22Rv1 (cell line): ENCODE results near the gene PTPRG.

Experiments
- H3K27ac ChIP-seq: fragments of 450-650 bp; 2 replicates; pipeline ENCODE4 v1.5.1; 2017
- CTCF ChIP-seq: fragments of 450-650 bp; IDR thresholded peaks from 2 replicates; pipeline ENCODE4 v1.5.1; 2017; ENCODE audit warnings: mild to moderate bottlenecking
- ZFX ChIP-seq: fragments of 450-650 bp; IDR thresholded peaks from 2 replicates; pipeline ENCODE4 v1.6.1; 2017; ENCODE audit warnings: antibody characterized with exemption, borderline replicate concordance

The PTPRG gene

GRCh38 chr3:61924090-61924735 is 362.8 kb downstream of the PTPRG start:
- H3K27ac ChIP-seq, result no peak overlapping the region
- no peak for TF ChIP-seq CTCF
- TF ChIP-seq ZFX, result no peak

- H3K27ac ChIP-seq, result no peak overlapping the region
- TF ChIP-seq ZFX (no peak), CTCF (no peak)
These were observed 363.6 kb downstream of the PTPRG start for GRCh38 chr3:61924991-61925390.

GRCh38 chr3:61925721-61926120 is 364.4 kb downstream of the PTPRG start:
- TF ChIP-seq CTCF (no peak), ZFX (no peak)
- H3K27ac ChIP-seq, result no peak overlapping the region

GRCh38 chr3:61926923-61927322 is 365.6 kb downstream of the PTPRG start:
- no peak overlapping the region for H3K27ac ChIP-seq
- TF ChIP-seq CTCF, result no peak
- no peak for TF ChIP-seq ZFX

GRCh38 chr3:61927332-61927731 is 366.0 kb downstream of the PTPRG start:
- H3K27ac ChIP-seq, result no peak overlapping the region
- TF ChIP-seq ZFX (no peak), CTCF (no peak)

DNA sequence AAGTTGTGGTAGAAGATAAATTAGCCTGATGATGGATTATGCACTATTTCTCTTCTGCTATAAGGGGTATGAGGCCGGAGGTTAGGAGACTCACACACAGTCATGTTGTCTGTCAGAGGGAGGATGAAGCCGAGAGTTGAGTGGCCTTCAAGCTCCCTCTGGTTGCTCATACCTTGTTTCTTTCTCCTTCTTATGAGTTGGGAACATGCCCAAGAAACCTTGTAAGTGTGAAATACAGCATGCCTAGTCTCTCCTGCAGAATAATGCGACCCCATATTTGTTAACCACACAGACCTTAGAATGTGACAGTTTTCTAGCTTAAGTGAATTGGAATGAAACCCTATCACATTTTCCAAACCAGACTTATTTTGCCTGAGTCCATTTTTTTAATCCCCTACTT is 366.7 kb downstream of the PTPRG start:
- H3K27ac ChIP-seq, result no peak overlapping the region
- TF ChIP-seq CTCF (no peak), ZFX (no peak)

DNA sequence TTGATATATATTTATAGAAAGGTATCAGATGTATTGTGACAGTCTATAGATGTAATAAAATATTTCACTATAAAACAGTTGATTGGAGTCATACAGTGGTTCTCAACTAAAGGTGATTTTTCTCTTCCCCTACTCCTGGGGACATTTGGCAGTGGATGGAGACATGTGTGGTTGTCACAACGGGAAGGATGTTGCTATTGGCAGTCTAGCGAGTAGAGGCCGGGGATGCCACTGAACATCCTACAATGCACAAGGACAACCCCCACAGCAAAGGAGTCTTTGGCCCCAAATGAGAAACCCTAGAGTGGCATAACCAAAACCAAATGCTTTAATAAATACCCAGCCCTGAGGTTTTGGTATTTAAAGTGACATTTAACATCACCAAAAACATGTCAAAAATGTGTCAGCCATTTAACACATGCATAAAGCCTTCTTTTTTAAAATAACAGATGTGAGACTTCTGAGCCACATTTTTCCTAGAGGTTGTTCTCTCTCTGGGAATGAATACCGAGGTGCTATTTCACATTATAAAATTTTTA is 367.5 kb downstream of the PTPRG start:
- TF ChIP-seq CTCF, result no peak
- TF ChIP-seq ZFX, result no peak
- no peak overlapping the region for H3K27ac ChIP-seq
